NOMO-1 (cell line): ENCODE data around the gene TSHZ2.
"Not testable (repeated sequence)": the region's sequence is repeated elsewhere in the genome, so short reads cannot be mapped to it uniquely, and the experiment has no call there.

Experiments
- DNase-seq, 2 experiments: peaks; one replicate each; lab custom pipeline; 2025; ENCODE audit not compliant: unreplicated experiment in 2 of 2; lab: John Stamatoyannopoulos, UW

Gene TSHZ2

GRCh38 chr20:53298260-53298659 is 326.1 kb downstream of the TSHZ2 start:
- no peak for DNase-seq

GRCh38 chr20:53298911-53299310 is 326.8 kb downstream of the TSHZ2 start:
- DNase-seq = no peak

GRCh38 chr20:53299831-53300230 is 327.7 kb downstream of the TSHZ2 start:
- peak in 1 of 2 experiments; percentile 22 for DNase-seq

- DNase-seq = no peak
Observed at GRCh38 chr20:53301869-53302268, 329.7 kb downstream of the TSHZ2 start.

DNA sequence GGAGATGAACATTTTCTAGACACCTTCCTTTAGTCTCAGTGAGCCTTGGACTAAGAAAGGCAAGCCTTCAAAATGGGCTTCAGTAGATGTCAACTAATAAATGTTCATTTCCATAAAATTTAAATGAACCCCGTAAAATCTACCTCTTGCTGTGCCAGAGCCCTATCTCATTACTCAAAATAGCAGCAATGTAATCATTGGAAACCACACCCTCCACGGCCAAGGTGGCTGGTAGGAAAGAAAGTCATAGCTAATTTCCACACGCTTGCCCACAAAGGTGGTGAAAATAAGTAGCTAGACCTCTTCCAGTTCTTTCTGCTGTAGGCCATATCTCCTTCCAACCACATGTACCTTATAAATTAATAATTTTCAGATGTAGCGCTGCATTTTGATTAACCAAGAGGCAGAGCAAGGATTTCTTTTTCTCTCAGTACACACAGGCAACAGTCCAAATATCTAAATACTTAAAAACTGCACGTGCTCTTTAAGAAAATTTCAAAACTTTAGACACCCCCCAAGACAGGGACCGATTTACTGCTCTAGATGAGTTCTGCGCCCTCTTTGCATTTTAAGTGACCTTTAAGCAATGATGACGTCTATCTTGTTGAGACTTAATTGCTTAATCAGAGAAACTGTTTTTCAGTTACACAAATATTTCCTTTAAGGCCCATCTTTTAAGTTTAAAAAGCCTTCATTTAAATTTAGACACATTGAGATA is 330.7 kb downstream of the TSHZ2 start:
- peak; percentile 83 to 92 for DNase-seq

GRCh38 chr20:53303413-53303760 is 331.2 kb downstream of the TSHZ2 start:
- no peak for DNase-seq

DNA sequence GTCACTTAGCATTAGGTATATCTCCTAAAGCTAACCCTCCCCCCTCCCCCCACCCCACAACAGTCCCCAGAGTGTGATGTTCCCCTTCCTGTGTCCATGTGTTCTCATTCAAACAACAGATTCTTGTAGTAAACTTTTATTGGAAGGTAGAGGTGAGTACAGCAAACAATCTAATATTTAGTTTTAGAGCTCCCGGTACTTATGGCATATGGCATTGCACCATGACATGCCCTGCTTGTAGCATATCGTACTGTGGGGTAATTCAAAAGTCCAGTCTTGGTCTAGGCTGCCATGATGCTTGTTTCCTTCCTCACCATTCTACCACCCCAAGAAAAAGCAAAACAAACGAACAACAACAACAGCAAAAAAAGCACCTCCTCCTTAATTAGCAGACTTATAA is 332.0 kb downstream of the TSHZ2 start:
- no peak for DNase-seq

- peak; percentile 72 to 89 for DNase-seq
Observed at GRCh38 chr20:53306192-53306805, 334.1 kb downstream of the TSHZ2 start.

- no peak for DNase-seq
Observed at GRCh38 chr20:53307964-53308597, 335.9 kb downstream of the TSHZ2 start.

DNA sequence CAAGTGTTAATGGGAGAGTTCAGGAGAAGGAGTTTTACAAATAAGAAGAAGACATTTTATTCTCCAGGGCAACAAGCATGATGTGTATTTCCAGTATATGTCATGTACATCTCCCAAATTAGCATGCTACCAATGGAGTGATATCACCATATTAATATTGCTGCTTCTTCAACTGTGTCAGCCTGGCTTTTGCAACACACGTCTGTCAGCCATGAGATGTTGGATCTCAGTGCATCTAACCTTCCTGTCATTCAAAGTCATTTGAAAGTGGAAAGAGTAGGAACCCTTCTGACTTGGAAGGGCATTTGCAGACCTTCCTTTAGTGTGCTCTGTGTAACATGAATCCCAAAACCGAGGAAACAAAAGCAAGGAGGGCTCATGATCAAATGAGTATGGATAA is 337.4 kb downstream of the TSHZ2 start:
- no peak for DNase-seq

DNA sequence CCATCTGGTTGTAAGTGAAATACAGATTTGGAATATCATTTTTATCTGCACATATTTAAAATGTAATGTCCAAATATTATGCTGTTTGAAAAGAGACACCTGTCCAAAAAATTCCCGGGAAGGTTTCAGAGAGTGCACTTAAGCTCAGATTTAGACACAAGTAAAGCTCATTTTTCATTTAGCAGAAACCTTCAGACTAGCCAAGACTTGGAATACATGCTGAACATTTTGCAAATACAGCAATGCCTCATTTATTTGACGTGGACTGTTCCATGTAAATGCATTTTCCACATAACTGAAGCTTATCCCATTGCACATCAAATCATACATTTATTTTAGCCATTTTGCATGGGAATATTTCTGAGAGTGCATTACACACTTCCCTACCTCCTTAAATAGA is 340.8 kb downstream of the TSHZ2 start:
- DNase-seq = no peak

DNA sequence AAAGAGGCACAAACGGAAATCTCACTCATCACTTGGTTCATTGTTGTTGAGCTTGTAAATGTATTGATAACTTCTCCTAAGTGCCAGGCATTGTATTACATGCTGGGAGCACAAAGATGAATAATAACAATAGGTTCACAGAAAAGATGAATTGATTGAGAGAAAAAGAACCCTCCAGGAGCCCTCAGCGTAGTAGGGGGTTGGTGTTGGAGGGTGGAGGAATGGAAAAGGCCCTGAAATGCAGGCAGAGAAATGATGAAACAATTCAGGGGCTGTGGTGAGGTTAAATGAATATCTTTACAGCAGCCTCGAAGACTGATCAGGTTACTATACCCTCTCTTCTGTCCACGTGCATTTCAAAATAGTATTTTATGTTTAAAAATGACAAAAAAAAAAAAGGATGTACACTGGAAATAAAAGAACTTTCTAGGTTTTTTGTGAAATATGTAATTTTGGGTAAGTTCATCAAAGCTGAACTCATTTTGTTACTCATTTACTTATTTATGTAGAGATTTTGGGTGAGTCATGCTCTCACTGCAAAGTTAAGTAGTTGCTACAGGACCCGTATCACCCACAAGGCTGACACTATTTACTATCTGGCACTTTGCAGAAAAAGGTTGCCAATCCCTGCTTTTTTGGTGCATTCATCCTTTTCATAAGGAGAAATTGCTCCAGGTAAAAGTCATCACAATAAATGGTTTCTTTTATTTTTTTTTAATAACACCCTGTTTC is 344.2 kb downstream of the TSHZ2 start:
- DNase-seq = peak in 1 of 2 experiments; percentile 27

- no peak for DNase-seq
Observed at GRCh38 chr20:53319200-53319599, 347.0 kb downstream of the TSHZ2 start.

- no peak for DNase-seq
Observed at GRCh38 chr20:53319716-53320115, 347.6 kb downstream of the TSHZ2 start.

DNA sequence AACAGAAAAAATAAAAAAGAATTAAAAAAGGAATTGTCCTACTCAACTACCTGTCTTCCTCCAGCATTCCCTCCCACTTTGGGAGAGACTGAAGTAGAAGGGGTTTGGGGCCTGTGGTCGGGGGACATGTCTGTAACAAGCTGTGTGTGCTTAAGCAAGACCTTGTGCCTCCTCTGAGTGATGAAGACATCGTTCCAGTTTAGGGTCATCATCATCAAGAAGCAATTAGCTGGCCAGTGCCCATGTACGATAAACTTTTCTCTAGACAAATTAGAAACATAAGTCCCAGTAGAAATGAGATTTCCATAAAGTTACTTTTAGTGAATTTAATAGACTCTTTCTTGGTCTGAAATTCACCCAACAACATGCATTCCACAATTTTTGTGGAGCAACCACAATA is 348.5 kb downstream of the TSHZ2 start:
- DNase-seq = no peak

GRCh38 chr20:53321596-53321995 is 349.4 kb downstream of the TSHZ2 start:
- no peak for DNase-seq

DNA sequence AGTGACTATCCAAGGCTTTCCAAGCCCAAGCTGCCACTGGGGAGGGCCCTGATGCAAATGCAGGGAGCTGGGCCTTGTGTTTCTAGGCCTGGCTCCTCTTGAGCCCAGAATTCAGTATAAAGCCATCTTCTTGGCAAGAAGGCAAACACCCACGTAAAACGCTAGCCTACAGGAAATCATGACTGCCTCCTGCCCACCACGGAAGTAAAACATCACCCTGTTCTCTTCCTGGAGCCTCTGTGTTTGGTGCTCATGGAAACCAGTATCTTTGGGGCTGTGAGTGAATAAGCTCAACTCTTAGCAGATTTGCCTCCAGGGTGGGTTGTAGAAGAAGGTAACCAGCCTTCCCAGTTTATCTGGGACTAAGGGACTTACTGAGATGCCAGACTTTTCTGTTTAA is 350.5 kb downstream of the TSHZ2 start:
- no peak for DNase-seq

DNA sequence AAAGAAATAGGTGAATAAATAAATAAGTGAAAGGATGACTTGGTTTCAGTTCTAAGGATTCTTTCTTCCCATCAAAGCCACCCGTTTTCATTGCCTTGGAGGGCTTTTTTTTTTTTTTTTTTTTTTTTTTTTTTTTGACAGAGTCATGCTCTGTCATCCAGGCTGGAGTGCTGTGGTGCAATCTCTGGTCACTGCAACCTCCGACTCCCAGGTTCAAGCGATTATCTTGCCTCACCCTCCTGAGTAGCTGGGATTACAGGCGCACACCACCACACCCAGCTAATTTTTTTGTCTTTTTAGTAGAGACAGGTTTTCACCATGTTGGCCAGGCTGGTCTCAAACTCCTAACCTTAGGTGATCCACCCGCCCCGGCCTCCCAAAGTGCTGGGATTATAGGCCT is 351.3 kb downstream of the TSHZ2 start:
- not testable (repeated sequence) for DNase-seq

GRCh38 chr20:53324816-53325215 is 352.7 kb downstream of the TSHZ2 start:
- DNase-seq = no peak

GRCh38 chr20:53328961-53329360 is 356.8 kb downstream of the TSHZ2 start:
- no peak for DNase-seq

DNA sequence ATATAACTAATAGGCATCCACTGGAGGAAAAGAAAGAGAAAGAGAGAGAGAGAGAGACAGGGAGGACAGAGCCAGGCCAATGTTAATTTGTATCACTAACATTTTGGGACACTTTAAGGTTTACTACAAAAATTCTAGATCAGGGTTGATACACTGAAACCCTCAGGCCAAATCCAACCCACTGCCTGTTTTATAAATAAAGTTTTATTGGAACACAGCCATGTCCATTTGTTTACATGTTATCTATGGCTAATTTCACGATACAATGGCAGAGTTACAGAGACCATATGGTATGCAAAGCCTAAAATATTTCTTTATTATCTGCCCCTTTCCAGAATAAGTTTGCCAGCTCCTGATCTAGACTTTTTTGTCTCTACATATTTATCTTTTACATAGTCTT is 357.6 kb downstream of the TSHZ2 start:
- DNase-seq = no peak
